Measurements from ENCODE around the gene RAD51B.
"Not testable (repeated sequence)": the region's sequence is repeated elsewhere in the genome, so short reads cannot be mapped to it uniquely, and the experiment has no call there.

Gene RAD51B

GRCh38 chr14:68689511-68689910 is 869.9 kb downstream of the RAD51B start:
- DNase-seq = no peak

DNA sequence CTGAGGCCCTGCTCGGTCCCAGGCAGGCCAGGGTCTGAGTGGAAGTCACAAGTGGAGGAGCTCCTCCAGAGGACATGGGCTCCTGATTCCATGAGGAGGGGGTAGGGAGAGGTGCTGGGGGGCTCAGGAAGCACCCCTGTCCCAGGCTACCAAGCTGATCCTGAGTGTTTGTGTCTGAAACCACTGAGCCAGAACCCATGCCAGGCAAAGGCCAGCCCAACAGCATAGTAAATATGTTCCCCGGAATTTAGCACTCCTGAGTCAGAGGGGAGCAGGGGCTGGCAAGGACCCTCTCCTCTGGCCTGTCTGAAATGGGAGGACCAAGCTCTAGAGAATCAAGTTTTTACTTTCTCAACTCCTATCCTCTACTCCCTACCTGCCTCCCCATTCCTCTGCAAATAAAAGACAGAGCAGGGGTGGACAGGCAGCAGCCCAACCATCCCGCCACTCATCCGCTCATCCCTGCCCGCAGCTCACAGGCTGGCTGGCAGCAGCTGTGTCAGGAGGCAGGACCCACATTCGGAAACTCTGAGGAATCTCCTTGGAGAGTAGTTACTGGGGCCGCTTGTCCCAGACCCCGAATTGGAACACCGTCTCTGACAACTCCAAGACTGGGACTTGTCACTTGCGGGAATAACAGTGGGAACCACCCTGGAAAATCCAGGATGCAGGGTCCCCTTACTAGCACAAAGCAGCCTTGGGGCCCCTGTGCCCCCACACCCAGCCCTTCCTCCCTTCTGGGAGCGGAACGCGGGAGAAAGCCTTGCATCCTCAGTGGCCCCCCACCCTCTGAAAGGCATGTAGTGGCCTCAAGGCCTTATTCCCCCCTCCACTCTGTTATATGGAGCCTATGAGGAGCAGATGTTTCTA is 870.7 kb downstream of the RAD51B start:
- no peak for DNase-seq

- DNase-seq = no peak
Measured at GRCh38 chr14:68691031-68691791, 871.6 kb downstream of the RAD51B start.

- DNase-seq = no peak
Measured at GRCh38 chr14:68691792-68692118, 872.2 kb downstream of the RAD51B start.

- no peak for DNase-seq
Measured at GRCh38 chr14:68692216-68692615, 872.6 kb downstream of the RAD51B start.

- no peak for DNase-seq
Measured at GRCh38 chr14:68692916-68693771, 873.6 kb downstream of the RAD51B start.

DNA sequence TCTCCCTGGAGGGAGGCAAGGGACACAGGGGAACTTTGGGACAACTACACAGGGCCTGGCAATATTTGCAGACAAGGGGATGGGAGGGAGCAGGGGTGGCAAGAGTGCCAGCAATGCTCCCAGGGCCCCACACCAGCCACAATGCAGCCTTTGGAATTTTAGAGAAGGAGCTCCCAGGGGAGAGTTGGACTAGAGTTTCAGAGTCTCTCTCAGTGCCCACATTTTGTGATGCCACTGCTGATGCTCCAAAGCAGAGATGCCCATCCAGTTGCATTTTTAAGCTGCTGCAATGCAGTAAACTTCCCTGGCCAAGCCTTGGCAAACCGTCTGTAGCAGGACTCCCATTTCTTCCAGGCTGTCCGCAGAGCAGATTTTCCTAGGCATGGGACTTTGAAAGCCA is 874.3 kb downstream of the RAD51B start:
- DNase-seq = no peak

GRCh38 chr14:68694516-68695235 is 875.1 kb downstream of the RAD51B start:
- no peak for DNase-seq

GRCh38 chr14:68695326-68695768 is 875.8 kb downstream of the RAD51B start:
- DNase-seq = no peak

GRCh38 chr14:68695856-68696255 is 876.3 kb downstream of the RAD51B start:
- no peak for DNase-seq

- no peak for DNase-seq
Measured at GRCh38 chr14:68696266-68696665, 876.7 kb downstream of the RAD51B start.

- DNase-seq = no peak
Measured at GRCh38 chr14:68696721-68697495, 877.3 kb downstream of the RAD51B start.

GRCh38 chr14:68698773-68699172 is 879.2 kb downstream of the RAD51B start:
- DNase-seq = not testable (repeated sequence)

- no peak for DNase-seq
Measured at GRCh38 chr14:68701001-68701741, 881.6 kb downstream of the RAD51B start.

GRCh38 chr14:68702135-68702534 is 882.6 kb downstream of the RAD51B start:
- DNase-seq = no peak

DNA sequence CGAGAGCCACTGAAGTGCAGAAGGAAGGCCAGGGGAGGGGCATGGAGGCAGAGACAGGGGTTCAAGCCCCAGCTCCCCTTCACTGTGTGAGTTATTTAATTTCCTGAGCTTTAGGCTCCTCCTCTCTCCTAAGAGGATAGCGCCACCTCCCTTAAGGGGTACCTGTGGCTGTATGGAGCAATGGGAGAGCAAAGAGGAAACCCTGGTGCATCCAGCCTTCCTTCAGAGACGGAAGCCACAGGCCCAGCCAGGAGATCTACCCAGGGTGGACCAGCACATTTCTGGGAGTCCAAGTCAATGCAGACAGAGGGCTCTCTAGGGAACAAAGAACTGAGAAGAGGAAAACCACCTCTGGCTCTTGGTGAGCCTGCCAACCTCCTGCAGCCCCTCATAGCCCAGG is 883.0 kb downstream of the RAD51B start:
- no peak for DNase-seq

DNA sequence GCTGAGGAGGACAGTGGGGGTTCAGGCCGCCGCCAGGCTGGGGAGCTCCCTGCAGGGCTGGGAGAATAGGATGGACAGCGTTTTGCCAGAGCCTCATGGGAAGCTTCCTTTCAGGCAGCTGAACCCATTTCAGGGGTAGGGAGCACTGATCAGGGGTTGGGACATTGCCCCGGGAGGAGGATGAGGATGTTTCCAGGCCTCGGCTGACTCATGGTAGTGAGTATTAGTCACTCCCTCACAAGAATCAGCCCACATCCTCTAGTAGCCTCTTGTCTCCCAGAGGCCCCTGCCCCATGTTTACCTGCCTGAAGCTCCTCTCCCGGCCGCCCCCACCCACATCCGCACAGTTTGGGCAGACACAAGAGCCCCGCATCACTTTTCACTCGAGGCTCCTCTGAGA is 883.5 kb downstream of the RAD51B start:
- DNase-seq = no peak

DNA sequence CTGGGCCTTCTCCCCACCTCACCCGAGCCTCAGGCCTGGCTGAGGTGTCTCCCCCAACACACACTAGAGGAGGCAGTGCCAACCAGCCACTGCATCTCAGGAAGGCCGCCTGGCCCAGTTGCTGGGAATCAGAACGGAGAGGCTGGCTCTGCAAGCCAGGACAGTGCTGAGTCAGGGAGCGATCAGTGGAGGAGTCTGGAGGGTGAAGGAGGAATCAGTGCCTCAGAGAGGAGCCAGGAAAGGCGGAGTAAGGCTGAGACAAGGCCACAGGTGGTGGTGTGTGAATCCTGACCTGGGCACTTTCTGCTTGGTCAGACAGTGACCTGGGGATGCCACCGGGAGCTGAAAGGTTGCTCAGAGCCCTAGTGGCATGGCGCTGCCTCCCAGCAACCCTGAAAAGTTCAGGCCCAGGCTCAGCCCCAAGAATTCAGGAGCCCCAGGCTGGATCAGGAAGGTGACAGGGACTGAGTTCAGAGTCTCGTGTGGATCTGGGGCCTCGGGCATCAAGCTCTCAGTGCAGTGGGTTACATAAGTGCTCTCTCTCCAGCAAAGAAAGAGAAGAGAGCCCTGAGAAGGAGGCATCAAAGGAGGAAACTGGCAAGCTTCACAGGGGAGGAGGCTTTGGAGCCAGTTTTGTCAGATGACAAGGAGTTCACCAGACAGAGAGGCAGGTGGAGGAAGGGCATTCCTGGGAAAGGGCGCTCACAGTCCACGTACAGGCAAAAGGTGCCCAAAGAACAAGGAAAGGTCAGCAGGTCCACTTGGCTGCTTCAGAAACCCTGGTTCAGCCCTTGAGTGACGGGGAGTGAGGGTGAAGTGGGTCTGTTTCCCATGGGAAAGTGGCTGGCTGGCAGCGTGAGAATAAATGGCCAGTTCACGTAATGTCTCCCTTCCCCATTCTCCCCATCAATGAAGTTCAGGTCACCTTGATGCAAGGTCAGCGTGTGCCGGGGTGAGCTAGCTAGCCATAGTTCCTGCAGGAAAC is 885.4 kb downstream of the RAD51B start:
- no peak for DNase-seq

DNA sequence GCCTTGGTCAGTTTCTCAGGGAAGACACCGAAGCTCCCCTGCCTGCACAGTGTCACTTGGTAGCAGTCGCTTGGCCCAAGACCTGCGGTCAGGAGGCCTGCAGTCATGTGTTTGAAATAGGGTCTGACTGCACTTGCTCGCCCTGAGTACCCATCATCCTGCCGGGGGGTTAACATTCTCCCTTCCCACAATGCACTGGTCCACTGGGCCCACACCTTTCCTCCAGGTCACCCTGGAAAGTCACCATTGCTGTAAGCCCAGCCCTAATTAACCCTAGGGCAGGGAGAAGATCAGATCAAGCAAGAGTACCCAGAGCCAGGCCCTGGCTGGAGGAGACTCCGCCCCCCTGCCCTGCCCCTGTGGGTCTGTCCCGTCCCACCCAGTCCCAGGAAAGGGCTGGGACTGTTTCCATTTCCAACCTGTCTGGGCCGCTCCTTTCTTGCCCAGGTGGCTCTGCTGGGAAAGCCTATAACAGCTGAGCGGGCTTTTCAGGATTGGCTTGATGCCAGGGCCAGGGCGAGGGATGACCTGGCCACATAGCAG is 886.2 kb downstream of the RAD51B start:
- DNase-seq = no peak
